ENCODE data around the gene NDUFB2. TPM values are rescaled to one million over a fixed set of nuclear protein-coding genes. Genes with fewer than 3 reads are reported as not detected.

The NDUFB2 gene
- total and polyA plus RNA-seq, 2 of the 13 experiments (the other 11 are each of a cell fraction or from before 2014, with no cell fraction given), result 206 to 221 TPM

DNA sequence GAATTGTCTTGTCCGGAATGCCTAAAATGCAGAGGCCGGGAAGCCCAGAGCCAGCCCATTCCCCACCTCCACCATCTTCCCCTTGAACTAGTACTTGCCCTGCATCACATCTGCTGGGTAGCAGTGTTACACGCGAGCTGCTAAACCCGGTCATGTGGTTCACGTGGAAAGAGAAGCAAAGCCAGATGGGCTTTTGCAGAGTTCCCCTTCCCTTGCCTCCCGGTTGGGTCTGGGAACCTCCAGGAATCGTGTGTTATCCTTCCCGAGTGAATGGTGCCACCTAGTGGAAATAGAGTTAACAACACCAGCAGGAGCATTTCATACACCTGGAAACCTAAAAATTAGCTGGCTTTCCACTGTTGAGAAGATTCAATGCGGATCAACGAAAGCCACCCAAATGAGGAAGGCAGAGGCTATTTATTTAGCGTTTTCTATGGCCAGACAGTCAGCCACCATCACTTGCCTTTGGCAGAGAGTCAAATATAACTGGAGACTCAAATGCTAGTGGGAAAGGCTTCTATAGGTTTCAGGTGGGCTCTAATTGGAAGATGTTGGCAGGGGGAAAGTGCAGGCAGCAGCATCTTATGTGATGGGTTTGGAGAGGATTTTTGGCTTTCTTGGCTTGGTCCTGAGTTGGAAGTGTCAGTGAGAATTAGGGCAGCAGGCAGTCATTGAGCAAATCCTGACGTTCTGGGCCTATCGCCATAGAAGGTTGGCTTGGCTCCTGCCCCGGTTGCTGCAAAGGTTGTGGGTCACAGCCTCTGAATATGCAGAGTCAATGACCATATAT is 43.0 kb upstream of the NDUFB2 start (continued):
- TF ChIP-seq ZNF569 (CRISPR knock-in tag; IDR thresholded peaks at IDR 0.05; ENCODE audit: borderline replicate concordance) (no peak), SAP130 (CRISPR knock-in tag; IDR thresholded peaks at IDR 0.05; ENCODE audit: low read depth) (peak; percentile 23; the same call in 1 of the 2 replicates), THAP11 (CRISPR knock-in tag; IDR thresholded peaks at IDR 0.05) (0 out of 2 replicates have a peak, but pooled peaks have one; percentile 17), SMC3 (IDR thresholded peaks at IDR 0.05; ENCODE audit: low read length) (peak; percentile 96), TEAD3 (CRISPR knock-in tag; optimal IDR thresholded peaks at IDR 0.05; ENCODE audit: borderline replicate concordance) (peak; percentile 38), NRL (CRISPR knock-in tag; IDR thresholded peaks at IDR 0.05; ENCODE audit: borderline replicate concordance) (0 out of 2 replicates have a peak, but pooled peaks have one; percentile 22), JUND (CRISPR knock-in tag; IDR thresholded peaks at IDR 0.05) (no peak), ISL2 (CRISPR knock-in tag; IDR thresholded peaks at IDR 0.05) (0 out of 2 replicates have a peak, but pooled peaks have one; percentile 18), RAD21 (CRISPR knock-in tag; IDR thresholded peaks at IDR 0.05) (peak; percentile 85)
- TF ChIP-seq, protein P1, sequence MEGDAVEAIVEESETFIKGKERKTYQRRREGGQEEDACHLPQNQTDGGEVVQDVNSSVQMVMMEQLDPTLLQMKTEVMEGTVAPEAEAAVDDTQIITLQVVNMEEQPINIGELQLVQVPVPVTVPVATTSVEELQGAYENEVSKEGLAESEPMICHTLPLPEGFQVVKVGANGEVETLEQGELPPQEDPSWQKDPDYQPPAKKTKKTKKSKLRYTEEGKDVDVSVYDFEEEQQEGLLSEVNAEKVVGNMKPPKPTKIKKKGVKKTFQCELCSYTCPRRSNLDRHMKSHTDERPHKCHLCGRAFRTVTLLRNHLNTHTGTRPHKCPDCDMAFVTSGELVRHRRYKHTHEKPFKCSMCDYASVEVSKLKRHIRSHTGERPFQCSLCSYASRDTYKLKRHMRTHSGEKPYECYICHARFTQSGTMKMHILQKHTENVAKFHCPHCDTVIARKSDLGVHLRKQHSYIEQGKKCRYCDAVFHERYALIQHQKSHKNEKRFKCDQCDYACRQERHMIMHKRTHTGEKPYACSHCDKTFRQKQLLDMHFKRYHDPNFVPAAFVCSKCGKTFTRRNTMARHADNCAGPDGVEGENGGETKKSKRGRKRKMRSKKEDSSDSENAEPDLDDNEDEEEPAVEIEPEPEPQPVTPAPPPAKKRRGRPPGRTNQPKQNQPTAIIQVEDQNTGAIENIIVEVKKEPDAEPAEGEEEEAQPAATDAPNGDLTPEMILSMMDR (CRISPR knock-in tag; IDR thresholded peaks at IDR 0.05), result peak; percentile 93

DNA sequence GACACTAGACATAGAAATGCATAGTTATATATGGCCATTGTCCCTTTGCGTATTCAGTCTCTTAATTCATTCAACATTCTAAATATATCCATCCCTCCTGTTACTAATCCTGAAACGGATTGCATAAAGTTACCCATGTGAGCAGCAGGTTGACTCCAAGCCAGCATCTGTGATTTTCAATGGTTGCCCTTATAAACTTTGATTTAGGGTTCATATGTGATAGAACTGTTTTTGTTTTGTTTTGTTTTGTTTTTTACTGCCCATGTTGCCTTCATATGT is 42.5 kb upstream of the NDUFB2 start:
- Histone ChIP-seq H3K79me2 (ENCODE audit: insufficient read depth, low read length) (no peaks in the 10 kb centered on the region), H3K27me3 (ENCODE audit: control insufficient read depth in 1 of 2, insufficient read depth in 2 of 2, low read length in 2 of 2) (peaks cover 0 to 17% of the 10 kb centered on the region in 2 experiments; a peak in 3 of 5 replicates), H3K27ac (ENCODE audit: extremely low read length, insufficient read depth, low read length) (no peak overlapping the region), H4K20me1 (ENCODE audit: insufficient read depth, low read length) (no peaks in the 10 kb centered on the region), H3K9me3 (ENCODE audit: low read length) (no peaks in the 10 kb centered on the region), H3K4me3 (replicated peaks in 1 of 3; ENCODE audit: insufficient read depth in 1 of 3, low read depth in 2 of 3, low read length in 3 of 3) (no peak overlapping the region), H2AFZ (ENCODE audit: low read length) (no peak overlapping the region), H3K36me3 (replicated peaks in 1 of 2; ENCODE audit: control insufficient read depth in 1 of 2, insufficient read depth in 2 of 2, low read length in 2 of 2) (no peaks in the 10 kb centered on the region), H3K9ac (ENCODE audit: insufficient read depth, low read depth, low read length) (no peak overlapping the region), H3K4me2 (ENCODE audit: low read depth, low read length) (no peak overlapping the region), H3K4me1 (ENCODE audit: insufficient read depth, low read length) (peaks cover 26% of the 10 kb centered on the region)
- intact Hi-C loops (cut with micrococcal nuclease; ENCODE audit: unreplicated experiment), result loop anchor here (10.0 kb wide), 1 partner anchor 361 kb away; the partner anchor contains the start of gene MRPS33
- in situ Hi-C loops (cut with HindIII; ENCODE audit: extremely low pct_ligation_motif_present, low pct_unique_long_range_greater_than_20kb), result loop anchor here (5.0 kb wide), 1 partner anchor 137 kb away; no protein-coding TSS in a partner anchor
- no TSS peak for BruUV-seq (replicated peaks)
- DNase-seq (ENCODE audit: low spot score) (no peak), FAIRE-seq (no peak), ATAC-seq (no peak)
- no peak for TF ChIP-seq MED8 (CRISPR knock-in tag; IDR thresholded peaks at IDR 0.05; ENCODE audit: insufficient replicate concordance)
- TF ChIP-seq ZSCAN30 (CRISPR knock-in tag; IDR thresholded peaks at IDR 0.05), result no peak
- no peak for TF ChIP-seq SCMH1 (CRISPR knock-in tag; IDR thresholded peaks at IDR 0.05; ENCODE audit: borderline replicate concordance)
- TF ChIP-seq ZSCAN21 (CRISPR knock-in tag; IDR thresholded peaks at IDR 0.05; ENCODE audit: borderline replicate concordance), result no peak
- POLR2A ChIA-PET, result no interaction called here
- WGBS (ENCODE audit: low lambda C conversion rate), result 48% methylated on average over 2 of the region's 2 CpGs
- CTCF ChIA-PET (ENCODE audit: low intra/inter-chr PET ratio, low total read pairs), result interaction anchor here (1.4 to 4.7 kb wide), 2 partner anchors 136 to 178 kb away, joined by 4 to 83 read pairs; no protein-coding TSS in a partner anchor
